Body of pancreas (tissue), 4 donors: ENCODE results near the gene CA9. TPM values are rescaled to one million over a fixed set of nuclear protein-coding genes. Genes with fewer than 3 reads are reported as not detected.

Experiments used
- ATAC-seq: fragments of 150-250 bp; one replicate; pipeline ENCODE4 v1.9.1; 2016
- DNase-seq, 4 donors: peaks; one replicate each; pipeline ENCODE4 v3.0.0-alpha.2; 2019
- H3K27ac ChIP-seq, 4 donors: fragments of 200-600 bp; sonication (generic); 1 replicate in 3 of 4; 2 replicates in 1 of 4; pipeline versions ENCODE4 v1.5.1 to v1.6.1; 2016 to 2019; ENCODE audit warnings: mild to moderate bottlenecking in 1 of 4, mixed read lengths in 1 of 4, moderate library complexity in 1 of 4
- H3K27me3 ChIP-seq, 2 donors: fragments of 200-600 bp; sonication (generic); one replicate each; pipeline ENCODE4 v1.6.0; 2016; ENCODE audit warnings: mild to moderate bottlenecking in 1 of 2
- H3K36me3 ChIP-seq, 2 donors: fragments of 200-600 bp; sonication (generic); replicated peaks in 1 of 2; 2 replicates each; pipeline ENCODE4 v1.5.1; 2016; ENCODE audit warnings: low read depth in 2 of 2; ENCODE audit not compliant: insufficient read depth in 1 of 2
- H3K4me1 ChIP-seq: fragments of 200-600 bp; sonication (generic); one replicate; pipeline ENCODE4 v1.6.0; 2016
- H3K4me3 ChIP-seq, 2 donors: fragments of 200-600 bp; sonication (generic); 1 replicate in 1 of 2; 2 replicates in 1 of 2; pipeline ENCODE4 v1.5.1; 2016 to 2019
- H3K9me3 ChIP-seq, 3 donors: fragments of 200-600 bp; sonication (generic); 1 replicate in 2 of 3; 2 replicates in 1 of 3; pipeline ENCODE4 v1.5.1; 2016
- CTCF ChIP-seq, 7 experiments: fragments of 450-650 bp in 4 of 7; fragments of 200-600 bp in 3 of 7; sonication (generic) in 3 of 7; IDR thresholded peaks; one replicate each; pipeline ENCODE4 v1.5.1; 2016 to 2019; ENCODE audit warnings: antibody characterized with exemption in 7 of 7
- POLR2A ChIP-seq, 3 donors: fragments of 450-650 bp; IDR thresholded peaks; one replicate each; pipeline ENCODE4 v1.6.1; 2016; ENCODE audit warnings: antibody characterized with exemption in 3 of 3, mild to moderate bottlenecking in 2 of 3
- WGBS, 2 donors: methylation state at CpG; one replicate each; pipeline ENCODE4 v1.1.5; 2017; 5-methylcytosine and 5-hydroxymethylcytosine counted together
- intact Hi-C: fragments of 100-400 bp; cut with DNase I; formaldehyde crosslinking; loops from one replicate; pipeline ENCODE4 v1.15.1; 2023
- total RNA-seq, 2 donors: library from RNA; depleted of rRNA; stranded (reverse); fragments of >200 nt; gene quantifications; one replicate each; pipeline ENCODE4 v1.1.0, GENCODE V29; 2016

The CA9 gene
- total RNA-seq, 2 donors from 2014 or later: 2.6 to 21.8 TPM

- no peak for ATAC-seq
- 75 to 83% methylated on average over 12 to 22 of the region's 22 CpGs for WGBS, 2 donors
- TF ChIP-seq CTCF (IDR thresholded peaks at IDR 0.05) (no peak), POLR2A (IDR thresholded peaks at IDR 0.05) (no peak)
- intact Hi-C loops: loop anchor here (5.0 kb wide), 1 partner anchor 82 kb away; the partner anchor contains the start of genes CREB3 and TLN1
- no peaks in the 10 kb centered on the region for H3K27me3 ChIP-seq
- H3K9me3 ChIP-seq: no peaks in the 10 kb centered on the region
- H3K4me3 ChIP-seq: no peak within 1 kb of the TSS
- peak in 1 of 4 donors; percentile 12 for DNase-seq
- peaks cover 16% of the 10 kb centered on the region for H3K4me1 ChIP-seq
- H3K36me3 ChIP-seq: no peaks in the 10 kb centered on the region
- H3K27ac ChIP-seq: no peak within 1 kb of the TSS
These were observed 23.2 kb upstream of the CA9 start, which contains the start of gene SIT1 for GRCh38 chr9:35650341-35651158. Gene SIT1, minus strand, starts transcription at chr9:35650931. Its CDS starts 78 bp downstream, at chr9:35650853.

- WGBS, 2 donors: 66 to 77% methylated on average over 4 to 7 of the region's 7 CpGs
- DNase-seq (peak in 1 of 4 donors; percentile 12), ATAC-seq (peak; percentile 17)
- H3K4me3 ChIP-seq: no peak overlapping the region
- no peaks in the 10 kb centered on the region for H3K36me3 ChIP-seq
- TF ChIP-seq CTCF (IDR thresholded peaks at IDR 0.05) (no peak), POLR2A (IDR thresholded peaks at IDR 0.05) (no peak)
- H3K4me1 ChIP-seq: peaks cover 15% of the 10 kb centered on the region
- no peaks in the 10 kb centered on the region for H3K9me3 ChIP-seq
- H3K27me3 ChIP-seq: no peaks in the 10 kb centered on the region
- intact Hi-C loops: loop anchor here (5.0 kb wide), 1 partner anchor 80 kb away; the partner anchor contains the start of genes CREB3 and TLN1
- H3K27ac ChIP-seq: peak overlapping the region in 3 of 4 donors; percentile 17 to 56 (median 45)
These were observed 21.5 kb upstream of the CA9 start for GRCh38 chr9:35651956-35652828.

- TF ChIP-seq CTCF (IDR thresholded peaks at IDR 0.05) (no peak), POLR2A (IDR thresholded peaks at IDR 0.05) (no peak)
- H3K9me3 ChIP-seq: no peaks in the 10 kb centered on the region
- WGBS, 2 donors: 84 to 89% methylated on average over 8 of the region's 8 CpGs
- H3K4me1 ChIP-seq: peaks cover 17% of the 10 kb centered on the region
- ATAC-seq (no peak), DNase-seq (peak in 1 of 4 donors; percentile 11)
- no peak overlapping the region for H3K4me3 ChIP-seq
- no peaks in the 10 kb centered on the region for H3K36me3 ChIP-seq
- peak overlapping the region in 1 of 4 donors; percentile 56 for H3K27ac ChIP-seq
- intact Hi-C loops: loop anchor here (5.0 kb wide), 1 partner anchor 79 kb away; the partner anchor contains the start of genes CREB3 and TLN1
- H3K27me3 ChIP-seq: no peaks in the 10 kb centered on the region
These were observed 20.9 kb upstream of the CA9 start for GRCh38 chr9:35652829-35653209.

- Histone ChIP-seq H3K27me3 (no peaks in the 10 kb centered on the region), H3K4me1 (peaks cover 17% of the 10 kb centered on the region), H3K4me3 (no peak overlapping the region), H3K27ac (no peak overlapping the region), H3K36me3 (no peaks in the 10 kb centered on the region), H3K9me3 (no peaks in the 10 kb centered on the region)
- no peak for ATAC-seq
- WGBS, 2 donors: 92 to 100% methylated on average over 1 to 2 of the region's 2 CpGs
- DNase-seq: no peak
- TF ChIP-seq POLR2A (IDR thresholded peaks at IDR 0.05) (no peak), CTCF (IDR thresholded peaks at IDR 0.05) (no peak)
- intact Hi-C loops: loop anchor here (5.0 kb wide), 1 partner anchor 79 kb away; the partner anchor contains the start of genes CREB3 and TLN1
These were observed 20.1 kb upstream of the CA9 start for GRCh38 chr9:35653611-35654010.
